ENCODE data around the gene DGCR2.
"Not testable (repeated sequence)": the region's sequence is repeated elsewhere in the genome, so short reads cannot be mapped to it uniquely, and the experiment has no call there.

DNA sequence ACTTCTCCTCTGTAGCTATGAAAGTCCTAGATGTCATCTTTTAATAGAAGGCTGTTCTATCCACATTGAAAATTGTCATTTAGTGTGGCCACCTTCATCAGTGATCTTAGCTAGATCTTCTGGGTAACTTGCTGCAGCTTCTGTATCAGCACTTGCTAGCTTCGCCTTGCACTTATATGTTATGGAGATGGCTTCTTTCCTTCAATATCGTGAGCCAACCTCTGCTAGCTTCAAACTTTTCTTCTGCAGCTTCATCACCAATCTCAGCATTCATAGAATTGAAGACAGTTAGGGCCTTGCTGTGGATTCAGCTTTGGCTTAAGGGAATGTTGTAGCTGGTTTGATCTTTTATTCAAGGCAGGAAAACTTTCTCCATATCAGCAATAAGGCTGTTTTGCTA lies 122.1 kb downstream of the DGCR2 start:
- not testable (repeated sequence) for TF ChIP-seq POLR2A (IDR thresholded peaks at IDR 0.05; ENCODE audit: low read length); GATA1 (IDR thresholded peaks at IDR 0.05; ENCODE audit: low read depth, low read length)

Measured in erythroblast (primary cell).